LNCaP clone FGC (cell line): ENCODE measurements around the gene DOCK7.

Source experiments
- DNase-seq: peaks from one replicate; pipeline ENCODE4 v3.0.0-alpha.2; 2011; ENCODE audit warnings: low read depth
- H3K4me3 ChIP-seq: 2 replicates; pipeline ENCODE4 v1.5.1; 2011; ENCODE audit warnings: mild to moderate bottlenecking, low read depth, low read length, control low read depth
- TF ChIP-seq, protein P1 (sequence below): IDR thresholded peaks from 2 replicates; pipeline ENCODE4 v1.5.1; 2012; ENCODE audit warnings: mild to moderate bottlenecking; ENCODE audit not compliant: control insufficient read depth, insufficient read depth; ENCODE audit errors: extremely low read depth

The DOCK7 gene

DNA sequence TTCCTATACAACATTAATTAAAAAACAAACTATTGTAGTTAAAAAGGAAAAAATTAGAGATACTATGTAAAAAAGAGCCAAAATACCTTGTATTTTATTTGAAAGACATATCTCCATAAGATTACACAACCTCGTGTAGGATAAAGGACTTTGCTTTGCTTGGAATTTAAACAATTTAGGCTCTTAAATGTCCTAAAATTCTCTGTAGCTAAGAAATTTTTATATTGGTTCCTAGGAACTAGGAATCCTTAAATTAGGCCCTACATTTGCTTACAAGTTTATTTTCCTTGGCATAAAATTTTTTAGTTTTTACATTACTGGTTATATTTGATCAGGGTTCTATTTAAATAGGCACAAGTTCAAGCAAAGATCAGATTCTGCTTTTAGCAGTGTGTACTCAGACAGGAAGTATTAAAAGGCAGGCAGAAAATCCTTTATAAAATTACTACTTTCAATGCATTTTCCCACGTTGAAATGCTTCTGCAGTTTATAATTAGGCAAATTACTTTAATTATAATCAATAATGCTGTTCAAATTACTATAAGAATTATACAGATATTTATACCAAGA is 94.3 kb downstream of the DOCK7 start:
- H3K4me3 ChIP-seq = no peak overlapping the region
- peak; percentile 30 for DNase-seq
- TF ChIP-seq, protein P1, sequence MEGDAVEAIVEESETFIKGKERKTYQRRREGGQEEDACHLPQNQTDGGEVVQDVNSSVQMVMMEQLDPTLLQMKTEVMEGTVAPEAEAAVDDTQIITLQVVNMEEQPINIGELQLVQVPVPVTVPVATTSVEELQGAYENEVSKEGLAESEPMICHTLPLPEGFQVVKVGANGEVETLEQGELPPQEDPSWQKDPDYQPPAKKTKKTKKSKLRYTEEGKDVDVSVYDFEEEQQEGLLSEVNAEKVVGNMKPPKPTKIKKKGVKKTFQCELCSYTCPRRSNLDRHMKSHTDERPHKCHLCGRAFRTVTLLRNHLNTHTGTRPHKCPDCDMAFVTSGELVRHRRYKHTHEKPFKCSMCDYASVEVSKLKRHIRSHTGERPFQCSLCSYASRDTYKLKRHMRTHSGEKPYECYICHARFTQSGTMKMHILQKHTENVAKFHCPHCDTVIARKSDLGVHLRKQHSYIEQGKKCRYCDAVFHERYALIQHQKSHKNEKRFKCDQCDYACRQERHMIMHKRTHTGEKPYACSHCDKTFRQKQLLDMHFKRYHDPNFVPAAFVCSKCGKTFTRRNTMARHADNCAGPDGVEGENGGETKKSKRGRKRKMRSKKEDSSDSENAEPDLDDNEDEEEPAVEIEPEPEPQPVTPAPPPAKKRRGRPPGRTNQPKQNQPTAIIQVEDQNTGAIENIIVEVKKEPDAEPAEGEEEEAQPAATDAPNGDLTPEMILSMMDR = no peak

DNA sequence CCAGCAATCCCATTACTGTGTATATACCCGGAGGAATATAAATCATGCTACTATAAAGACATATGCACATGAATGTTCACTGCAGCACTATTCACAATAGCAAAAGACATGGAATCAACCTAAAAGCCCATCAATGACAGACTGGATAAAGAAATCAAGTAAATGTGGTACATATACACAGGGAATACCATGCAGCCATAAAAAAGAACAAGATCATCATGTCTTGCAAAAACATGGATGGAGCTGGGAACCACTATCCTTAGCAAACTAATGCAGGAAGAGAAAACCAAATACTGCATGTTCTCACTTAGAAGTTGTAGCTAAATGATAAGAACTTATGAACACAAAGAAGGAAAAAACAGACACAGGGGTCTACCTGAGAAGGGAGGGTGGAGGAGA is 97.2 kb downstream of the DOCK7 start:
- no peak for DNase-seq
- TF ChIP-seq, protein P1 = no peak
- no peak overlapping the region for H3K4me3 ChIP-seq

DNA sequence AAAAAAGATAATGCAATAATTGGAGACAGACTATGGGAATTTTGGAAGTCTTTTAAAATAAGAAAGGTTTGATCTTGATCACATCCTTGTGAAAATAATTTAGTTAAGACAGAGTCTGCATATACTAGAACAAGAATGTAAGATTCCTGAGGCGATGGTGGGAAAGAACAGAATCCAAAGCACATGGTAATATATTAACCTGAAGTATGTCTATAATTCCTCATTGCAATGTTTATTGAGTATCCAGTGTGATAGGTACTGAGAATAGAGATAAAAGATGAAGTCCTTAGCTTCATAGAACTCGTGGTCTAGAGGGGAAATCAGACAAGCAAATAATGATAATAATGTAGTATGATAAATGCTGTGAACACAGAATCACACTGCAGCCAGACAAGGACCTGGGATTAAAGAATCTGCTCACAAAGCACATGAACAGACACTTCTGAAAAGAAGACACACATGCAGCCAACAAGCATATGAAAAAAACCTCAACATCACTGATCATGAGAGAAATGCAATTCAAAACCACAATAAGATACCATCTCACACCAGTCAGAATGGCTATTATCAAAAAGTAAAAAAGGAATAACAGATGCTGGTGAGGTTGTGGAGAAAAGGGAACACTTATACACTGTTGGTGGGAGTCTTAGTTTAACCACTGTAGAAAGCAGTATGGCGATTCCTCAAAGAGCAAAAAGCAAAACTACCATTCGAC is 97.8 kb downstream of the DOCK7 start:
- H3K4me3 ChIP-seq = no peak overlapping the region

DNA sequence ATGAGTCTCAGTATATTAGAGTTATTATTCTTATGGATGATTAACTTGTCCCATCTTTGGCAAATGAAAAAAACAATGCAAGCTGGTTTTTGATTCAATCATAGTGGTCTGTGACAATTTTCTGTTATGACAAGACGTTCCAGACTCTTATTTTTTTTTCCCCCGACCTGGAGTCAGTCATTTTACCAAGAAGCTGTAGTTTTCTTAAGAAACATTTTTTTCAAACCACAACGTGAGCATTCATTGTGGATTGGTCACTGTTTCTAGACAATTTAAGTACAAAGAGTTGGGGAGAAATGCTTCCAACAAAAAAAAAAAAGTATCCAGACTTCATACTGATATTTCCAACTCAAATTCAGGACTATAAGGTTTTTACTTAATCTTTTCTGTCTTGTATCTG is 98.9 kb downstream of the DOCK7 start:
- no peak for DNase-seq
- TF ChIP-seq, protein P1 = no peak
- no peak overlapping the region for H3K4me3 ChIP-seq

More for the DNA sequence above, 97.8 kb downstream of the DOCK7 start:
- DNase-seq = no peak
- TF ChIP-seq, protein P1 = no peak

DNA sequence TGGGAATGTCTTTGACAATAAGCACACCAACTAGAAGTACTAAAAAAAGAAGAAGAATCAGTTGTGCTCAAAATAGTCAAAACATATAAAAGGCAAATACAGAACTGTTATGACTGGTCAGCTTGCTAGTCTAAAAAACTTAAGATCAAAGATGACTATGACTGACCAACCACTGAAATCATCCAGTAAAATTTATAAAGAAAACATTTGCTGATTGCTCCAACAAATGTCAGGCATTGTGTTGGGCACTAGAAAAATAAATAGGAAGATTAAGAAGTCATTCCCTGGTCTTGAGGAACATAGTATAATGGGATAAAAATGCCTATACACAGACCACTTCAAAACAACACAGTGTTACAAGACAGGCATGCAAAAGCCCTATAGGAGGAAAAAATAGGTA is 100.2 kb downstream of the DOCK7 start:
- no peak for DNase-seq
- H3K4me3 ChIP-seq = no peak overlapping the region
- TF ChIP-seq, protein P1 = no peak

DNA sequence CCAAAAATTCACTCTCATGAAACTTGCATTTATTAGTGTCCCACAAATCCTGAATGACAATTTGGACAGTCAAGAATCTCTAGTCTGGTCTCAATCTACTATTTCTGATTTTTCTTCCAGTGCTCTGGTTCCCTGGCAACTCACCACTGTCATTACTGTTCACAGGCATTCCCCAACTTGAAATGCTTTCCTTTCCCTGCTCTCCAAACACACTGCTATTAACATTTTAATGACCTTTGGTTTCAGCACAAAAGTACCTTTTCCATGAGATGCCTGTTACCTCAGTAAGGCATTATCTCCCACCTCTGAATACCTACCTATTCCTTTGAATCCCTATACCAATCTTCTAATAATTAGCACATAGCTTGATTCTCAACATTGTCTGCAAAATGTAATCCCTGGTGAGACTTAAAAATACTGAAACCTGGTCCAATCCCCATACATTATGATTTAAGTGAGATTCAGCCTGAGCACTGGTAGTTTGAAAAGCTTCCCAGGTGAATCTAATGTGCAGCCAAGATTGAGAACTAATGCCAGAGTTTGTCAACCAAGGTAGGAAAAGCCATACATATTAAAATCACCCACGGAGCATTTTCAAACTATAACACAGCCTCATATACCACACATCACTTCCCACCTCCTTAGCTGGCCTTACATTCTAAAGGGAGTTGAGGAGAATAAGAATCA is 102.6 kb downstream of the DOCK7 start:
- TF ChIP-seq, protein P1 = no peak
- no peak overlapping the region for H3K4me3 ChIP-seq
- DNase-seq = no peak
